NCI-H2171 treated with DMSO at 0.1 percent for 48 hours (cell line): ENCODE results near the gene PLEKHA4.

Experiments
- DNase-seq: peaks from one replicate; lab custom pipeline; 2025; lab: John Stamatoyannopoulos, UW

Gene PLEKHA4

DNA sequence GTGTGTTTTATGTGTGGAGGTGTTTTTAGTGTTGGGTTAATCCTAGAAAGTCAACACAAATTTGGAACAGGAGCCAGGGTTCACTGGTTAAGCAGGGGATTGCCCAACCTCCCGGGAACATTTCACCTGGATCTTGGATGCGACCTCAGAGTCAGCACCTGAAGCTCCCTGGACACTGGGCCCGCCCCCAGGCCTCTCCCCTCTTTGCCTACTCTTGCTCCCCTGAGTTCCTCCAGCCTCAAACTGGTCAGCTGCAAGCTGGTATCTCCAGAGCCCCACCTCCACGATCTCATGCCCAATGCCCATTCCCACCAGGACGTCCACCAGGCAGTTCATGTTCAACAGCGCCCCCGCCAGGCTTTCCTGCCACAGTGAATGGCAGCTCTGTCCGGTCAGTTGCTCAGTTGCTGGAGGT is 41.8 kb downstream of the PLEKHA4 start:
- DNase-seq, result no peak

DNA sequence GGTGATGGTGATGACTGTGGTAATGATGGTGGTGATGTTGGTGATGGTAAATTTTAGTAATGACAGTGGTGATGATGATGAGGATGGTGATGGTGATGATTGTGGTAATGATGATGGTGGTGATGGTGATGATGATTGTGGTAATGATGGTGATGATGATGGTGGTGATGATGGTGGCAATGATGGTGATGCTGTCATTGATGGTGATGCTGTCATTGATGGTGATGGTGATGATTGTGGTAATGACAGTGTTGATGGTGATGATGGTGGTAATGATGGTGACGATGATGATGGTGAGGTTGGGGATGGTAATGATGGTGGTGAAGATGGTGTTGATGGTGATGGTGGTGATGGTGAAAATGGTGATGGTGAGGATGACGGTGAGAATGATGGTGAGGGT is 45.9 kb downstream of the PLEKHA4 start:
- no peak for DNase-seq

DNA sequence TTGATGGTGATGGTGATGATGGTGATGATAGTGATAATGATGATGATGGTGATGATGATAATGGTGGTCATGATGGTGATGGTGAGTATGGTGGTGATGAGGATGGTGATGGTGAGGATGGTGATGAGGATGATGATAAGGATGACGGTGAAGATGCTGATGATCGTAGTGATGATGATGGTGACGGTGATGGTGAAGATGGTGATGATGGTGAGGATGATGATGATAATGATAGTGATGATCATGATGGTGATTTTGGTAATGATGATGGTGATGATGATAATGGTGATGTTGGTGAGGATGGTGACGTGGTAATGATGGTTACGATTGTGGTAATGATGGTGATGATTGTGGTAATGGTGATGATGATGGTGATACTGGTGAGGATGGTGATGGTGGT is 46.8 kb downstream of the PLEKHA4 start:
- no peak for DNase-seq

GRCh38 chr19:48819366-48819816 is 49.0 kb downstream of the PLEKHA4 start:
- no peak for DNase-seq

GRCh38 chr19:48818234-48818820 is 50.1 kb downstream of the PLEKHA4 start:
- DNase-seq, result peak; percentile 14

DNA sequence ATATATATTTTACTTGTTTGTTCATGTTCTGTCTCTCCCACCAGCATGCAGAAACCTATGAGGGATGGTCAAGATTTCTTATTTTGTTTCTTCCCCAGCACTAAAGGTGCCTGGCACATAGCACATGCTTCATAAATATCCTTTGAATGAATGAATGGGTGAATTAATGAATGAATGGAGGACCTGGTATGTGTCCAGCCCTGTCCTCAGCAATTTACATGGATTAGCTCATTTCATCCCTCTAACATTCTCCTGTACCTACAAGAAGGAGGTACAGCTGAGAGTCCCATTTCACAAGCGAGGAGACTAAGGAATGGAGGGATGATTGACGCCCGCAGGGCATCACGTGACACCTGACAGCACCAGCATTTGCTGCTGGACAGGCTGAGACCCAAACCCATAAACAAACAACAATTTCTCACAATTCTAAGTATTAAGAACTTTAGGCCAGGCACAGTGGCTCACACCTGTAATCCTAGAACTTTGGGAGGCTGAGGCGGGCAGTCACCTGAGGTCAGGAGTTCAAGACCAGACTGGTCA is 50.8 kb downstream of the PLEKHA4 start:
- DNase-seq, result no peak

DNA sequence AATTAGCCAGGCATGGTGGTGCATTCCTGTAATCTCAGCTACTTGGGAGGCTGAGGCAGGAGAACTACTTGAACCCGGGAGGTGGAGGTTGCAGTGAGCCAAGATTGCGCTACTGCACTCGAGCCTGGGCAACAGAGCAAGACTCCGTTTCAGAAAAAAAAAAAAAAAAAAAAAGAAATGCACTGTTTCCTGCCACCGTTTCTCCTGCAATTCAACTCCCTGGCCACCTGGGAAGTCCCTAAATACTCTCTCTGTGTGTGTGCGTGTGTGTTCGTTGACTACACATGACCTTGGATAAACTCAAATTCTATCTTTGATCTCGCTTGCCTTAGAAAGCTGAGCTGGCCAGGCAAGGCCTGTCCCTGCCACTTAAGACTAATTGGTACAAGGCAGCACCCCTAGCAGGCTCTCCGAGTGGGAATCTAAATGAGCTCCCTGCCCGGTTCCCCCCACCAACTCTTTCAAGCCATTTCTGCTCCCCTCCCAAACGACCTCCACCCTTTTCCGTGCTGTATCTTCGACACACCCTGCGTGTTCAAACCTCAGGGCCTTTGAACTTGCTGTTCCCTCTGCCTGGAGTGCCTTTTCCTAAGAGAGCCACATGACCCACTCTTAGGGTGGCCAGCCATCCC is 52.4 kb downstream of the PLEKHA4 start:
- DNase-seq, result peak; percentile 26

- no peak for DNase-seq
Measured at GRCh38 chr19:48814895-48815294, 53.5 kb downstream of the PLEKHA4 start.

GRCh38 chr19:48813123-48813913 is 55.1 kb downstream of the PLEKHA4 start:
- no peak for DNase-seq

- DNase-seq, result peak; percentile 98
Measured at GRCh38 chr19:48812094-48812929, 56.1 kb downstream of the PLEKHA4 start.

GRCh38 chr19:48810151-48810550 is 58.3 kb downstream of the PLEKHA4 start:
- peak; percentile 51 for DNase-seq

DNA sequence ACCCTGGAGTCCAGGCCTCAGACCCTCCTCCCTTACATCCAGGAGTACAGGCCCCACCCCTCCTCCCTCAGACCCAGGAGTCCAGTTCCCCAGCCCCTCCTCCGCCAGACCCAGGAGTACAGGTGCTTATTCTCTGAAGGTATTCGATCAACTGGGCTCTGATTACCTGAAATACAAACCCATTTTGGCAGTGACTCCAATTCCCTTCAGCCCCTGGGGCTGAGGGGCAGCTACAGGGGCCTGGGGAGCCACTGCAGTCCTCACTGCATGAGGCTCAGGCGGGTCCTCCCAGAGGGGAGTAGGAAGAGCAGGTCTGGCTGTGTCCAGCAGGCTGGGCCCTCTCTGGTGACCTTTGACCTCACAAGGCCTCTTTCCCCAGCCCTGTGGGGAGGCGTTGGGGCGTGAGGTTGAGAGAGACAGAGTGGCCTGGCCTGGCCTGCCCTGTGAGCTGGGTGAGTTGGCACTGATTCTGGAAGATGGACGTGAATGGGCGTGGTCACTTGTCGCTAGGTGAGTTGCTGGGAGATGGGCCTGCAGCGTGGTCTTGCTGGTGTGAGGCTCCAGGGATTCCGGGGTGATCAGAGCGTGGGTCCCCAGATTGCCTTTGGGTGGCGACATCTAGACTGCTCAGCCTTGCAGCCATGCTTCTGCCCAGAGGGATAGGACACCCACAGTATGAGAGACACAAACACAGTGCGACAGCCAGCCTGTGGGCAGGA is 60.7 kb downstream of the PLEKHA4 start:
- no peak for DNase-seq

DNA sequence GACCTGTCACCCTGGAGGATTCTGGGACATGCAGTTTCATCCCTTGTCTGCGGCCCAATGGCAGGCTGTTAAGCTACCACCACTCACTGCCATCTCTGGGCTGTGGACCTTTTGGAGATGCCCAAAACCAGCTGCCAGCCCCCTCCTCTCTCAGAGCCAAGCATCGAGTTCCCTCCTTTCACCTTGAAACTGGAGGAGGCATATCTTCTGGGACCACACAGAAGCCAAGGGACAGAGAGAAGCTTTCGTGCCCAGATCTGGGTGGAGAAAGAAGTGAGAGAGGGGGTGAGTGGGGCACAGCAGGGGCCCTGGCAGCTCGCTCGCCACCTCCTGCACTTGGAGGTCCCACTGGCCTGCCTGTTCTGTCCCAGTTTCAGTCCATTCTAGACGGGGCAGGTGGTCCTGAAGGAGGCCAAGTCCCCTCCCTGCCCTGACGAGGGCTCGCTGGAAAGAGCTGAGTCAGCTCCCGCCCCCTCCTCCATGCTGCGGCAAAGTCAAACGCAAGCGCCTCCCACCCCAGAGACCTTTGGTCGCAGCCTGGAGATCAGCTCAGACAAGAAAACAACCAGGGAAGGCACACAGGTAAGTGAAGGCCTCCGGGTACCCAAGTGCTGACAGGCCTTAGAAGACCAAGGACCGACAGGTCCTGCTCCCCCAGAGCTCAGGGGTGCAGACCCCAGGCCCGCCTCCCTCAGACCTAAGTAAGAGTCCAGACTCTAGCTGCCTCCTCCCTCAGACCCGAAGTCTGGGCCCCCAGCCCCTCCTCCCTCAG is 61.4 kb downstream of the PLEKHA4 start:
- DNase-seq, result no peak

- peak; percentile 45 for DNase-seq
Measured at GRCh38 chr19:48806518-48806817, 61.9 kb downstream of the PLEKHA4 start.

GRCh38 chr19:48805452-48805851 is 63.0 kb downstream of the PLEKHA4 start:
- no peak for DNase-seq

DNA sequence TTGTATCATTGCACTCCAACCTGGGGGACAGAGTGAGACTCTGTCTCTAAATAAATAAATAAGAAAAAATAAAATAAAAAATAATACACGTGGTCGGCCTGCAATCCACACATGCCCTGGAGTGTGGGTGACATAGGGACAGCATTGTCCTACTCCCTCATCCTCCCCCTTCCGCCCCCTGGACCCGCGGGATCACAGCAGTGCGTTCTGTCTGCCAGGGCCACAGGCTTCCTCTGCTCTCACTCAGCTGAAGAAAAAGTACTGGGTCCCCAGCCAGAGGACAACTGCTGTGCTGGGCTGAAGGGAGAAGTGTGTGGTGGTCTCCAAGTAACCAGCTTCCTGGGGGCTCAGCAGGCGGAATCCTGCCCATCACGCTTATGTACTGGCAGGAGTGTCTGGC is 63.9 kb downstream of the PLEKHA4 start:
- DNase-seq, result no peak

GRCh38 chr19:48802623-48803022 is 65.8 kb downstream of the PLEKHA4 start:
- no peak for DNase-seq

- DNase-seq, result no peak
Measured at GRCh38 chr19:48799358-48800300, 68.8 kb downstream of the PLEKHA4 start.

GRCh38 chr19:48798937-48799336 is 69.5 kb downstream of the PLEKHA4 start:
- DNase-seq, result peak; percentile 62

DNA sequence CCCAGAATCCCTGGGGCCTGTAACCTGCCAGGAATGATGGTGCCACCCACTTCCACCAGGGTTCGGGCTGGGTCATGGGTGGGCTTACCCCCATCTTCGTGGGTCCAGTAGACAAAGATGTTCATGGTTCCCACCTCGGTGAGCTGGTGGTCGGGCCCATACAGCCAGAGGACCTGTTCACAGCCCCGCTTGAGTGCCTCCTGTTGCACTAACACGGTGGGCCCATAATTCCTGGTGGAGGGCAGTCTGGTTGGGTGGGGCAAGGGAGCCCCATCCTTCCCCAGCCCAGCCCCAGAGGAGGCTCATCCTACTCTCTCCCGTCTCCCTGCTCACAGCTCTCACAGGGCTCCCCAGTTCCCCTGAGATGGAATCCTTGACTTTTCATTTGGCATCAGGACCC is 71.3 kb downstream of the PLEKHA4 start:
- DNase-seq, result no peak
